GM21717 (cell line): ENCODE measurements around the gene SHC3.

Experiments used
- ATAC-seq: cut with Tn5 transposase; IDR thresholded peaks from one replicate; pipeline ENCODE4 v1.9.1; 2021; ENCODE audit warnings: mild to moderate bottlenecking, moderate library complexity; ENCODE audit not compliant: unreplicated experiment

SHC3 gene

GRCh38 chr9:88966894-88967676 lies 211.5 kb downstream of the SHC3 start:
- ATAC-seq: no peak

DNA sequence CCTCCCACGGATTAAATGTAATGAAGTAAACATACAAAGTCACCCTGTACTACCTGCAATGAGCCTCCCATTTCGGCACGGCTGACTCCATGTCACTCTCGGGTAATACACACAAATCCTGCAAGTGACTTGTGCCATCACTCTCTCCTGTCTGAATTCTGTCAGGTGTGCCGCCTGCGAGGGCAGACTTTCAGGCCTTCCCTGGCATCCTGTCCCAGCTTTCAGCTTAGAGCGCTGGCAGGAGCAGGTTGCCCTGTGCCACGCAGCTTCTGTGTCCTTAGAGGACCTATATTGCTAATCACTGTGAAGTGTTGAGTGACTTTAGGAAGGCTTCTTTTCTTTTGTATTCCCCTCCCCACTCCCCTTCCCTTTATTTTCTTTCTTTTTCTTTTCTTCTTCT lies 213.1 kb downstream of the SHC3 start:
- ATAC-seq: no peak

DNA sequence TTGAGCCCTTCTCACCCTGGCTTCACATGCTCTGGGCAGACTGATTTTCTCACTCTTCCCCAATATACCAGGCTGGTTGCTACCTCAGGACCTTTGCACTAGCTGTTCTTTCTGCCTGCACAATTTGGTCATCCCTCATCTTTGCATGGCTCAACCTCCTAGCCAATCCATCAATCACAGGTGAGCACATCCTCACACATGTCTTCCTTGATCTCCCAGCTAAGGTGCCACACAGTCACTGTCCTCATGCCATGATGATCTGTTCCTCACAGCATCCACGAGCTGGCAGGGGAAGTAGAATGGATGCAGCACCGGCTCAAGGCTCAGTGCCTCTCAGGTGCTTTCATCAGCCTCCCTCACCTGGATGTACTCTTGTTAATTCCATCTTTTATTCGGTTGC lies 218.0 kb downstream of the SHC3 start:
- no peak for ATAC-seq

- no peak for ATAC-seq
Observed at GRCh38 chr9:88959727-88960469, 218.7 kb downstream of the SHC3 start.

- ATAC-seq: no peak
Observed at GRCh38 chr9:88957526-88957925, 221.1 kb downstream of the SHC3 start.
